GM23338 (cell line): ENCODE data around the gene ADGRB3. TPM values are rescaled to one million over a fixed set of nuclear protein-coding genes. Genes with fewer than 3 reads are reported as not detected.

Experiments used
- ATAC-seq: fragments of 200-7000 bp; cut with Tn5 transposase; 3 replicates; pipeline ENCODE4 v1.9.1; 2020
- DNase-seq: peaks from one replicate; pipeline ENCODE4 v3.0.0-alpha.2; 2015; ENCODE audit warnings: low spot score
- H2AFZ ChIP-seq: fragments of 200-600 bp; sonication (generic); 2 replicates; pipeline ENCODE4 v1.8.0; 2016; ENCODE audit warnings: antibody characterized with exemption, mild to moderate bottlenecking, moderate library complexity
- H3F3A ChIP-seq: fragments of 200-600 bp; sonication (generic); replicated peaks from 2 replicates; pipeline ENCODE4 v1.8.0; 2017; ENCODE audit warnings: antibody characterized with exemption, mixed run types, low read depth
- H3K27ac ChIP-seq: fragments of 200-600 bp; sonication (generic); 2 replicates; pipeline ENCODE4 v1.6.1; 2016; ENCODE audit warnings: low read depth
- H3K27me3 ChIP-seq: fragments of 200-600 bp; sonication (generic); 2 replicates; pipeline ENCODE4 v1.8.0; 2016; ENCODE audit warnings: mild to moderate bottlenecking, mixed run types, moderate library complexity; ENCODE audit not compliant: insufficient read depth
- H3K36me3 ChIP-seq: fragments of 200-600 bp; sonication (generic); 2 replicates; pipeline ENCODE4 v1.8.0; 2016; ENCODE audit warnings: mild to moderate bottlenecking; ENCODE audit not compliant: insufficient read depth
- H3K4me1 ChIP-seq: fragments of 200-600 bp; sonication (generic); 2 replicates; pipeline ENCODE4 v1.8.0; 2016; ENCODE audit warnings: mild to moderate bottlenecking, moderate library complexity; ENCODE audit not compliant: insufficient read depth
- H3K4me2 ChIP-seq: fragments of 200-600 bp; sonication (generic); 2 replicates; pipeline ENCODE4 v1.7.1; 2017; ENCODE audit warnings: mixed run types
- H3K4me3 ChIP-seq: fragments of 200-600 bp; sonication (generic); 2 replicates; pipeline ENCODE4 v1.6.1; 2016; ENCODE audit warnings: mixed run types
- H3K79me2 ChIP-seq: fragments of 200-600 bp; sonication (generic); replicated peaks from 2 replicates; pipeline ENCODE4 v1.8.0; 2017; ENCODE audit warnings: mild to moderate bottlenecking; ENCODE audit not compliant: insufficient read depth
- H3K9me2 ChIP-seq: fragments of 200-600 bp; sonication (generic); 2 replicates; pipeline ENCODE4 v1.8.0; 2017; ENCODE audit not compliant: insufficient read depth
- H4K20me1 ChIP-seq: fragments of 200-600 bp; sonication (generic); replicated peaks from 2 replicates; pipeline ENCODE4 v1.8.0; 2017; ENCODE audit warnings: mild to moderate bottlenecking; ENCODE audit not compliant: insufficient read depth
- H3K27ac Mint-ChIP-seq: 2 replicates; pipeline ENCODE4 v1.8.0; 2020; ENCODE audit warnings: inconsistent platforms, mild to moderate bottlenecking, moderate library complexity, mixed read lengths
- H3K27me3 Mint-ChIP-seq: 3 replicates; pipeline ENCODE4 v1.8.0; 2022; ENCODE audit warnings: low read depth, mild to moderate bottlenecking, moderate library complexity, mixed read lengths, inconsistent platforms; ENCODE audit not compliant: insufficient read depth, poor library complexity
- H3K36me3 Mint-ChIP-seq: 3 replicates; pipeline ENCODE4 v1.8.0; 2021; ENCODE audit warnings: low read depth, mild to moderate bottlenecking, inconsistent platforms, moderate library complexity, mixed read lengths
- H3K4me1 Mint-ChIP-seq: 3 replicates; pipeline ENCODE4 v1.8.0; 2020; ENCODE audit warnings: mild to moderate bottlenecking, inconsistent platforms, mixed read lengths
- H3K4me3 Mint-ChIP-seq: 3 replicates; pipeline ENCODE4 v1.8.0; 2021; ENCODE audit warnings: moderate library complexity, mild to moderate bottlenecking, inconsistent platforms, mixed read lengths
- H3K9me3 Mint-ChIP-seq: 3 replicates; pipeline ENCODE4 v1.8.0; 2020; ENCODE audit warnings: moderate library complexity, mild to moderate bottlenecking, inconsistent platforms, mixed read lengths
- CREB1 ChIP-seq: fragments of 250-450 bp; sonication (Bioruptor Pico); IDR thresholded peaks from 2 replicates; pipeline ENCODE4 v1.5.0; 2020; ENCODE audit warnings: low read depth, mild to moderate bottlenecking, moderate library complexity
- CTCF ChIP-seq, 2 experiments: fragments of 200-600 bp in 1 of 2; sonication (generic) in 1 of 2; conservative IDR thresholded peaks; 2 replicates each; pipeline versions ENCODE4 v1.5.1 to v1.6.1; 2016 to 2017; ENCODE audit warnings: antibody characterized with exemption in 2 of 2, low read depth in 2 of 2, mild to moderate bottlenecking in 2 of 2, moderate library complexity in 1 of 2
- ETS1 ChIP-seq: IDR thresholded peaks from 2 replicates; pipeline ENCODE4 v1.6.1; 2016; ENCODE audit warnings: antibody characterized with exemption
- EZH2 ChIP-seq: fragments of 200-600 bp; sonication (generic); IDR thresholded peaks from one replicate; pipeline ENCODE4 v1.8.0; 2017; ENCODE audit warnings: antibody characterized with exemption, mild to moderate bottlenecking, low read depth; ENCODE audit not compliant: unreplicated experiment
- EZH2phosphoT487 ChIP-seq: fragments of 200-600 bp; sonication (generic); IDR thresholded peaks from one replicate; pipeline ENCODE4 v1.8.1; 2018; ENCODE audit warnings: antibody characterized with exemption; ENCODE audit not compliant: unreplicated experiment
- JUNB ChIP-seq: IDR thresholded peaks from one replicate; pipeline ENCODE4 v1.6.1; 2016; ENCODE audit warnings: antibody characterized with exemption; ENCODE audit not compliant: unreplicated experiment
- NANOG ChIP-seq: IDR thresholded peaks from 2 replicates; pipeline ENCODE4 v1.6.1; 2016; ENCODE audit warnings: antibody characterized with exemption, borderline replicate concordance
- POLR2AphosphoS5 ChIP-seq: IDR thresholded peaks from 2 replicates; pipeline ENCODE4 v1.6.1; 2016; ENCODE audit warnings: antibody characterized with exemption, low read depth
- REST ChIP-seq: IDR thresholded peaks from one replicate; pipeline ENCODE4 v1.6.1; 2018; ENCODE audit warnings: antibody characterized with exemption; ENCODE audit not compliant: unreplicated experiment
- STAT1 ChIP-seq: IDR thresholded peaks from one replicate; pipeline ENCODE4 v1.6.1; 2016; ENCODE audit warnings: antibody characterized with exemption; ENCODE audit not compliant: unreplicated experiment
- ZNF114 ChIP-seq: fragments of 250-450 bp; sonication (Bioruptor Pico); IDR thresholded peaks from 2 replicates; pipeline ENCODE4 v1.5.0; 2020; ENCODE audit warnings: mild to moderate bottlenecking, moderate library complexity
- ZNF331 ChIP-seq: fragments of 250-450 bp; sonication (Bioruptor Pico); IDR thresholded peaks from 2 replicates; pipeline ENCODE4 v1.5.0; 2020; ENCODE audit warnings: low read depth, mild to moderate bottlenecking, moderate library complexity
- ZNF462 ChIP-seq: fragments of 250-450 bp; sonication (Bioruptor Pico); IDR thresholded peaks from 2 replicates; pipeline ENCODE4 v1.5.0; 2020; ENCODE audit warnings: mild to moderate bottlenecking, moderate library complexity
- polyA plus RNA-seq: library from polyadenylated mRNA; unstranded; fragments of >200 nt; fragmentation: Nextera tagmentation; extraction: Ambion mirVana; gene quantifications from 2 replicates; pipeline ENCODE4 v1.2.1, GENCODE V29; 2016
- total RNA-seq: library from RNA; depleted of rRNA; stranded (reverse); fragments of >200 nt; shearing (Covaris generic); gene quantifications from 2 replicates; pipeline ENCODE4 v1.2.3, GENCODE V29; 2014

ADGRB3 gene
- total and polyA plus RNA-seq, 2 experiments from 2014 or later = 0.92 to 4.0 TPM

- Histone ChIP-seq H3K27me3 (peaks cover 56% of the 10 kb centered on the region), H3K4me2 (no peak overlapping the region), H3K79me2 (no peaks in the 10 kb centered on the region; the same call in 1 of the 2 replicates), H3K4me1 (peaks cover 37% of the 10 kb centered on the region), H3F3A (0 out of 2 replicates have a peak, but pooled peaks cover 6% of the 10 kb centered on the region), H3K27ac (no peak overlapping the region), H3K4me3 (no peak overlapping the region), H2AFZ (no peak overlapping the region), H3K36me3 (no peaks in the 10 kb centered on the region), H4K20me1 (no peaks in the 10 kb centered on the region), H3K9me2 (no peaks in the 10 kb centered on the region)
- Mint-ChIP-seq H3K27ac (no peak overlapping the region), H3K9me3 (no peaks in the 10 kb centered on the region), H3K36me3 (no peaks in the 10 kb centered on the region), H3K27me3 (peaks cover 34% of the 10 kb centered on the region), H3K4me1 (peaks cover 43% of the 10 kb centered on the region), H3K4me3 (no peak overlapping the region)
- TF ChIP-seq ZNF331 (CRISPR knock-in tag) (no peak), EZH2 (no peak), CTCF (conservative IDR thresholded peaks at IDR 0.05; ENCODE audit: low read depth in 2 of 2) (no peak), POLR2AphosphoS5 (no peak), EZH2phosphoT487 (no peak), REST (no peak), ZNF462 (no peak), JUNB (no peak), STAT1 (no peak), ZNF114 (CRISPR knock-in tag) (no peak), CREB1 (CRISPR knock-in tag) (no peak), NANOG (no peak), ETS1 (no peak)
- ATAC-seq = no peak
- DNase-seq = no peak
Observed at GRCh38 chr6:68637782-68638181, 2.7 kb downstream of the ADGRB3 start.
